Hematopoietic multipotent progenitor cell treated with erythropoietin and hydrocortisone succinate and interleukin-3 and kit ligand, for 8 days (in vitro differentiated cells): Measurements from ENCODE around the gene PWWP2B.
A peak's percentile ranks its signal among the peaks of the same experiment; 100 is the strongest.

Experiments
- DNase-seq: peaks from one replicate; pipeline ENCODE4 v3.0.0-alpha.2; 2015

Gene PWWP2B

DNA sequence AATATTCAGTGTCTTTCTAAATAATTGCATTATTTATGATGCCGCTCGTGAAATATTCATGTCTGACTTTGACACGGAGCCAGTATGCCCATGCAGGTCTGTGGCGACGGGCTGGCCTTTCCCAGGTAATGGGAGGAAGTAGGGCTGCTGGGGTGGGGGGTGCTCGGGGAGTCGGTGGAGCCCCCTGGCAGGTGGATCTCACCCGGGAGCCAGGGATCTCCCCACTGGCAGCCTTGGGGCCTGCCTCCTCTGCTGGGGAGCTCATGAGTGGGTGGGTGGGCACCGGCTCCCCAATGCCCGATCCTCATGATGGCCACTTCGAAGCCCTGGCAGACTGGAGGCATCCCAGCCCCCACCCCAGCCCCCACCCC is 52.8 kb downstream of the PWWP2B start:
- DNase-seq, result no peak

DNA sequence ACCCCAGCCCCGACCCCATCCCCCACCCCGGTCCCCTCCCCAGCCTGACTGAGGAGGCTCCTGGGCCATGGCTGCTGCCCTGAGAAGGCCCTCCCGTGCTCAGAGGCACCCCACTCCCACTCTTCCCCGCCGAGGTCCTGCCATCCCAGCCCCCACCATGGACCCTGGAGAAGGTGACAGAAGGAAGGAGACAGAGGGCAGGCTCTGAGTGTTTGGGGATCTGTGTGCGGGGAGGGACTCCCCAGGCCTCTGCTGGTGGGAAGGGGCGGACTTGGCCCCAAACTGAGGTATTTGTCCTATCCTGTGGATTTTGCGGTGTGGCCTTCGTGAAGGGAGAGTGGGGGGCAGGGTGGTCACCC is 53.4 kb downstream of the PWWP2B start:
- no peak for DNase-seq

DNA sequence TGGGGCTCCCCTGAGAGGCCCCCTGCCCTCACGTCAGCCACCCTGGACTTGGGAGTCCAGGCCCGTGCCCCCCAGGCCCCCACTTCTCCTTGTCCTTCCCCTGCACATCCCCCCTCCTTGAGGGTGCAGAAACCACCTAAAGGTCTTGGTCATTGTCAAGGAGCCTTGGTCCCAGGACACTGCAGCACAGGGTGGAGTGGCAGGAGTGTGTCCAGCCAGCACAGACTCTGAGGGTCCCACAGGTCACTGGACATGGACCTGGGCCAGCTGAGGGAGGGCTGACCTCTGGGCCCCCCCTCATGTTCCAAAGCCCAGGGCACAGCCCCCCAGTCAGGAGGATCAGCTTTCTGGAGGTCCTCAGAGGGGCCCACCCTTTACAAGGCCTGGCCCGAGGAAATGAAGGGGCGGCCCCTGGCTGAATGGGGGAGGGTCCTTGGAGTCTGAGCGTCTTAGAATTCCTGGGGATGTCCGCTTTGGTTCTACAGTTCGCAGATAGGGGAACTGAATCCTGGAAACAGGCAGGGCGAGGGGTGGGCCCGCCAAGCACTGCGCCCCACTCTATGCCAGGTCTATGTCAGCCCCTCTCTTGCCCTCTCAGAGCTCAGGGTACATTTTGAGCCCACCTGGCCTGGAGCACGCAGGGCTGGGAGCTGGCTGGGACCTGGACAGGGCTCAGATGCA is 54.0 kb downstream of the PWWP2B start:
- no peak for DNase-seq

DNA sequence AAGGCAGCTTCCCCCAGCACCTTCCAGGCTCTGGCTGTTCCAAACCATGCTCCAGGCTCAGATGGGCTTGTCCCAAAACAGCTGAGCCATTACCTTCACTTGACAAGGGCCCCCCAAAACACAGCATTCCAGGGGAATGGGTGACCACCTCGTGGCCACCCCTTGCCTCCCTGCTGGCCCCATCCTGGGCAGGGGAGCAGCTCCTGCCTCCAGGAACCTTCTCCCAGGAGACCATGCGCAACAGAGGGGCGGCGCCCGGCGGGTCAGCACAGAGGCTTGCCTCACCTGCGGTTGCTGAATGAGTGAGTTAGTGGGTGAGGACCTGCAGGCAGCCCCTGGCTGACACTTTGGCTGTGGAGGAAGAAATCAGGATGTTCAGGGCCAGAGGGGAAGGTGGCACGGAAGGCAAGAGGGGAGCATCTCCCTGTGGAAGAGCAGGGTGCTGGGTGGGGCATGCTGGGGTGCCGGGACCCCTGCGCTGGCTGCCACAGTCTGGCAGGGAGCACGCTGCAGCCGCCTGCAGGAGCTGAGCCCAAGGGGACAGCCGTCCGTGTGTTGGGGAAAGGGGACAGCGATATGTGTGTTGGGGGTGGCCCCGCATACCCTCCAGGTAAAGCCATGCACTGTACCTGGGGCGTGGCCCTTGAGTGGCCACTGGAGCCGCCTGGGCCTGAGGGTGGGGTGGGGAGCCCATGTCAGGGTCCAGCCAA is 54.7 kb downstream of the PWWP2B start:
- no peak for DNase-seq

DNA sequence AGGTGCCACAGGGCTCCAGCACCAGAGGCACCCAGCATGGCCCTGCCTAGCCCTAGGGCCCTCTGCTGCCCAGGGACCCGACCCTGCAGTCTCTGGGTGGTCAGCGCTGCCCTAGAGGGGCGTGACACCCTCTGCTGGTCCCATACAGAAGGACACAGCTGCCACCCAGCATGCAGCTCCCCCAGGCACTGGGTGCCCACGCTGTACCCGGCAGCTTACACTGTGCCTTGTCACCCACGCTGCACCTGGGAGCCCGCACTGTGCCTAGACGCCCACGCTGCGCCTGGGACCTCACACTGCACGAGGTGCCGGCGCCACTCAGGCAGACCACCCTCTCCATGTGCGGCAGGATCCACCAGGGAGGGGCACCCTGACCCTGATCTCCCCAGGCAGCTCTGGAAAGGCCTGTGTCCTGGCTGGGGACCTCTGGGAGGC is 55.2 kb downstream of the PWWP2B start:
- DNase-seq, result no peak

GRCh38 chr10:132452651-132453469 is 55.9 kb downstream of the PWWP2B start:
- DNase-seq, result peak; percentile 63

DNA sequence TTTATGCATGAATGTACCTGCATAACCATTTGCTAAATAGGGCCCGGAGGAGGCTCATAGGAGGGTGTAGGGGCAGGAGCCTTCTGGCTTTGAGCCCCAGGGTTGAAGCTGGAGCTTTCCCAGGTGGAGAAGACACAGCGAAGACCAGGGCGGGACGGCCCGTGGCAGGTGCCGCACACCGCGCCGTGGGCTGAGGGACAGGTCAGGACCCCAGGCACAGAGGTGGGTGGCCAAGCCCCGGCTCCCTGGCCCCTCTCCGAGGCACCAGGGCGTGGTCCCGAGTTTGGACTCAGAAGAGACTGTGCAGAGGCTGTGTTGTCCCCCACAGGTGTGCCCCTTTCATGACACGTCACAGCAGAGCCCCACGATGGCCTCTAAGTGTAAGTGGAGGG is 56.5 kb downstream of the PWWP2B start:
- DNase-seq, result no peak

DNA sequence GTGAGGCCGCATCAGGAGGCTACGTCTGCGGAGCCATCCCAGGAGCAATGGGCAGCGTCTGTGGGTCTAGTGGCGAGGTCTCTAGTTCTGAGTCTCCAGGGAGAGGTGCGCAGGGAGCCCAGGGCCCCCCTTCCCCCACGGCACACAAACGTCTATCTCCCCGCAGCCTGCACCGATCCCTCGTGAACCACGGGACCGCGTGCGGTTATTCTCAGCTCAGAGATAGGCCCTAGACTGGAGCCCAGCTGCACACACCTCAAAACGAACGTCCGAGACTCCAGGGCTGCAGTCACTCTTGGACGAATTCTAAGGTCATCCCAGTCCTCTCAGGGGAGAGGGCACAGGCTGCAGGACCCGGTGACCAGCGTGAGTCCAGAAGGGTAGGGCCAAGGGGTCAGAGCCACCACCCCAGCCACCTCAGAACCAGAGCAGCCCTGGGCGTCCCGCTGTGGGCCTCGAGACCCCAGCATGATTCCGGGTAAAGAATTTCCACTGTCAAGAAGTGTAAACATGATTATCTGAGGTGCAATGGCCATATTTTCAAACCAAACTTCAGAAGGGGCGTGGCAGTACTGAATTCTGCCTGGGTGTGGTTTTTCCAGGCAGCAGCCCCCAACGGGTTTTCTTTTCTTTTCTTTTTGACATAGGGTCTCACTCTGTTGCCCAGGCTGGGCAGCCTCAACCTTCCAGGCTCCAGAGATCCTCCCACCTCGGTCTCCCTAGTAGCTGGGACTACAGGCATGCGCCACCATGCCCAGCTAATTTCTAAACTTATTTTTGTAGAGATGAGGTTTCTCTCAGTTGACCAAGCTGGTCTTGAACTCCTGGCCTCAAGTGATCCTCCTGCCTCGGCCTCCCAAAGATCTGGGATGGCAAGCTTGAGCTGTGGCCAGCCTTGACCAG is 57.5 kb downstream of the PWWP2B start:
- DNase-seq, result no peak

GRCh38 chr10:132455441-132455971 is 58.5 kb downstream of the PWWP2B start:
- DNase-seq, result no peak

- DNase-seq, result no peak
Observed at GRCh38 chr10:132455986-132456847, 59.2 kb downstream of the PWWP2B start.

DNA sequence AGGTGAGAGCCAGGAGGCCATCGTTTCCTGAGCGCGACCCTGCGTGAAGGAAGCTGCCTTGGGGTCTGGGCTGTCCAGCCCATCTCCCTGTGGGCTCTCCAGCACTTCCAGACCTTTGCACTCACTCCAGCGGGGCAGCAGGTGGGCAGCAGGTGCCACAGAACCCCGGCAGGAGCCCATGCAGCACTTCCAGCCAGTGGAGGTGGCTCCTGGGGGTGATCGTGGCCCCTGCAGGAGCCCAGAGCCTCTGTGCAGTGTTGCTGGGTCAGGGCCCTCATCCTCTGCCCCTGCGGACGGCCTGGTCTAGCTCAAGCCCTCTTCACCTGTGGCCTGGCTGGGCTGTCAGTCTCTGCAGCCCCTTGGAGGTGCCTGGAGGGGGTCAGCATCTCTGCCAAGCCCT is 59.9 kb downstream of the PWWP2B start:
- no peak for DNase-seq

DNA sequence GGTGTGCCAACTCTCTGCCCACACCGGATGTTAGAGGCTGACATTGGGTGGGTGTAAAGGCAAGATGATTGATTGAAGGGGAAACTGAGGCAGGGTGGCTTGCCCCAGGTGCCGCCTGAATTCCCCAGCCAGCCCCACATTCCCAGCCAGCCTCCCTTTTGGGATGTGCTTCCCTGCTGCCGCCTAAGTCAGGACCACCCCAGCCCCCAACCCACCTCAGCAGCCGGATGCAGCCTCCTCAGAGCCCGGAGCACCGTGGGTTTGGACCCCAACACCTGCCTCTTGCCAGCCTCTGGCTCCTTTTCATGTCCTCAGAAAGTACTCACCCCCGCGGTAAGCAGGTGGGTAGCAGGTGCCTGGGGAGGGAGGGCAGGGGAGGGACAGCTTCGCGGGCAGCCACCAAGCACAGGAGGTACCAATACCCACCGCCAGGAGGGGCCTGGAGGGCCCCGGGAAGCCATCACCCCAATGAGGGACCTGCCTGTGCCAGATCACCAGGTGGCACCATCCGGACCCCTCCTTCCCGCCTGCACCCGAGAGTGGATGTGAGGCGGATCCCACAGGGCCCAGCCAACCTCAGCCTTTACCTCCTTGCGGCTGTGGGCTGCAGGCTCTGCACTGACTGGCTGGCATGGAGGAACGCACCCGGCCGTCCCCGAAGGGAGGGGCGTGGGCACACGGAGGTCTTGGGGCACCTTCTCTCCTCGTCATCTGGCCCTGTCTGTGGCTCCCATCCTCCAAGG is 60.5 kb downstream of the PWWP2B start:
- DNase-seq, result no peak

DNA sequence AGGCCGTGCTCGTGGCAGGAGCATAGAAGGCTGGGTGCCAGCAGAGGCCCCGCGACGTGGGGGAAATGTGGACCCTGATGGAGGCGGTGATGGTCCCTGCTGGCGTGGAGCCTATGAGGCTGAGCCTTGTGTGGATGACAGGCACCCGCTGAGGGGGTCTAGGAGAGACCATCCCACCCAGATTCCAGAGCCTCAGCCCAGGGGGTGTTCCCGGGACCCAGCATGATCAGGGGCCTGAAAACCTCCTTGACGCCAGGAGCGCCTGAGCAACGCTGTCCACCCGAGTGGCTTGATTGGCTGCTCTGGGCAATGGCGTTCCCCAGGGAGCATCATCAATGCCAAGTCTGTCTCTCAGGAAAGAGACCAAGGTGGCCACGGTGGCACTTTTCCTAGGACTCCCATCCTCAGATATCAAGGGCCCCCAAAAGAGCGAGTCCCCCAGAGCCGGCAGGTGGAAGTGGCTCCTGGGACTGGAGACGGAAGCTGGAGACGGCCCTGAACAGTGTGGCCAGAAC is 61.1 kb downstream of the PWWP2B start:
- no peak for DNase-seq

DNA sequence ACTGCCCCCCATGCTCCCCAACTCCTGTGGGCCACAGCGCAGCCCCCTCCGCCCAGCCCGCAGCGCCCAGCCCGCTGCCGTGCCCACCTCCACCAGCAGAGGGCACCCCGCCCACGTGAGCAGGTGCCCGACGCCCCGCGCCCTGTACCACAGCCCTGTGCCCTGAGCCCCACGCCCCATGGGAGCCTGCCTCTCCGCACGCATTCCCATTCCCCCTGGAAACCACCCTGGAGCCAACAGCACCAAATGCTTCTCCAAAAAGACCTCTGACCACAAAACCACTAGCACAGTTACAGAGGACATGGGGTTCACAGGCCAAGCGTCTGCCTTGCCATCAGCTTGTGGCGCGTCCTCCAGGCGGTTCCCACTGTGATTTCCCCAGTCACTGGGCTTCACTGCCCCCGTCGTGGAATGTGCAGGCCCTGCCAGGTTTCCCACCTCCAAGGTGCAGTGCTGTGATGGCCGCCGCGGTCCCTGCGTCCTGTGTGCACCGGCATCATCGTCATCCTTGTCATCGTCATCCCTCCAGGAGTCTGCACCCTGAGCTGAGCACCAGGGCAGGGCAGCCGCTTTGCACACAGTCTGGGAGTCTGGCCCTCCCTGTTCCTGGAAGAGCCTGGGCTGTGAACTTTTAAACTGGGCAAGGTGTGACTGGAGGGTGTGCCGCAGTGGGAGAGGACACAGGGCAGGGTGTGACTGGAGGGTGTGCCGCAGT is 61.7 kb downstream of the PWWP2B start:
- DNase-seq, result no peak

DNA sequence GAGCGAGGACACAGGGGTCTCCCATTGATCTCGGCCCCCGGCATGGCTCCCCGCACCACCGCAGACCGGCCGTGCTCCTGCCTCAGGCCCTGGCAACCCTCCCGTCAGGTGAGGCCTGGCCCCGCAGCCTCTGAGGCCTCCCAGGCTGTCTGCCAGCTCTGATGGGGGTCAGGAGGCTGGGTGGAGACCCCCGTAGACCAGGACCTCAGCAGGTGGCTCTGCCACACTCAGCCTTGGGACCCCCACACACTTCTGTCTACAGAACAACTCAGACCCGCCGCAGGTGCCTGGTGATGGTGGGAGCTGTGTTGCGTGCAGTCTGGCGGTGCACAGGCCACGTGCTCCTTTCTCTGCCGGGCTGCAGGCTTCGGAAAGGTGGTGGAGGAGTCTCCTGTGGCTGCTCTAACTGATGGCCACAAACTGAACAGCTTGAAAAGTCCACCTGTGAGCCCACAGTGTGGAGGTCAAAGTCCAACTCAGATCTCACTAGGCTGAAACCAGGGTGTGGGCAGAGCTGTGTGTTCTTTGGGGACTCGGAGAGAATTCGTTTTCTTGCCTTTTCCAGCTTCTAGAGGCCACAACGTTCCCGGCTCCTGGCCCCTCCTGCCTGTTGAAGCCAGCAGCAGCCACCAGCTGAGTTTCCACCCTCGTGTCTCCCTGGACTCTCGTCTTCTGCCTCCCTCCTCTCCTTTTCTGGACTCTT is 62.5 kb downstream of the PWWP2B start:
- no peak for DNase-seq

DNA sequence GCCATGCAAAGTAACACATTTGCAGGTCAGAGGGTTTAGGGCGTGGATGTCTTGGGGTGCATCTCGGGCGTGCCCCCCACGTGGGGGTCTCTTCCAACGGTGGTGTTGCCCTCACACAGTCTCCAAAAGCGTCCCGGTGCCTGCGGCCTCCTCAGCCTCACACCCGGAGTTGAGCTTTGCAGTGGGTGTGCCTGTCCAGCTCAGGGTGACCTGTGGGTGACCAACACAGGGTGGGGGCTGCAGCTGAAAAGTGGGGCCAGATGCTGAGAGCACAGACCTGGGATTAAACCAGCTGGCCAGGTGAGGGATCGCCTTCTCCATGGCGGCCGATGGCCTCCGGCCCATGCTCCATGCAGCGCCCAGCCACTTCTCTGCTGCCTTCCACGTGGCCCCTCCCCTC is 63.1 kb downstream of the PWWP2B start:
- no peak for DNase-seq

- DNase-seq, result no peak
Observed at GRCh38 chr10:132460691-132461090, 63.7 kb downstream of the PWWP2B start.

DNA sequence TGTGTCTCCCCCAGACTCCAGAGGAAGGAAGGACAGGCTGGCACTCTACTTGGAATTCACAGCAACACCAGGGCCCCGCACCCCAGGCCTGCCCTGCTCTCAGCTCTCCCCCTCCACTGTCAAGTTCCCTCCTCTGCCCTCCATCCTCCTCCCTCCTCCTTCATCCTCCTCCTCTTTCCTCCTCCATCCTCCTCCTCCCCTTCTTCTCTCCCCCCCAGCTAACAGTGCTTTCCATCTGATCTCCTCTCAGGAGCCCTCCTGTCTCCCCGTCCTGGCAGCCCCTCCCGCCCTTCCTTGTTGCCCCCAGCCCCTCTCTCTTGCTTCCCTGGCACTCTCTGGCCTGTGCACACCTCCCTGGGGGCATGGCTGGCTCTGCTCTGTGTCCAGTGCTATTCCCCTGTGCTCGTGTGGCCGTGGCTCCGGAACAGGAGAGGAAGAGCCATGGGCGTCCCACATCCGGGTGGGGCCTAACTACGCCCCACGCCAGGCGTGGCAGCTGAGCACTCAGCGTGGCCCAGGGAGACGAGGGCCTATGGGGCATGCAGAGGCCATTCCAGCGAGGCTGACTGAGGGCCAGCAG is 64.2 kb downstream of the PWWP2B start:
- DNase-seq, result no peak

GRCh38 chr10:132461683-132462231 is 64.8 kb downstream of the PWWP2B start:
- no peak for DNase-seq
